RWPE2 (cell line): ENCODE measurements around the gene UVRAG.
A peak's percentile ranks its signal among the peaks of the same experiment; 100 is the strongest.

Source experiments
- ATAC-seq: fragments of 200-7000 bp; cut with Tn5 transposase; 3 replicates; pipeline ENCODE4 v1.9.1; 2021; ENCODE audit warnings: low read depth
- DNase-seq: peaks from one replicate; pipeline ENCODE4 v3.0.0-alpha.2; 2020; ENCODE audit warnings: low spot score
- H3K27ac ChIP-seq: fragments of 450-650 bp; 2 replicates; pipeline ENCODE4 v1.5.1; 2017; ENCODE audit warnings: mild to moderate bottlenecking; ENCODE audit not compliant: poor library complexity, severe bottlenecking
- H3K27me3 ChIP-seq: fragments of 250-450 bp; sonication (Bioruptor Pico); 2 replicates; pipeline ENCODE4 v1.5.1; 2021; ENCODE audit warnings: mild to moderate bottlenecking, moderate library complexity; ENCODE audit not compliant: insufficient read depth, poor library complexity, severe bottlenecking
- H3K36me3 ChIP-seq: fragments of 250-450 bp; sonication (Bioruptor Pico); 2 replicates; pipeline ENCODE4 v1.5.1; 2020; ENCODE audit warnings: low read depth, mild to moderate bottlenecking, moderate library complexity
- H3K4me1 ChIP-seq: fragments of 250-450 bp; sonication (Bioruptor Pico); 2 replicates; pipeline ENCODE4 v1.5.1; 2021; ENCODE audit warnings: mild to moderate bottlenecking, moderate library complexity; ENCODE audit not compliant: insufficient read depth, poor library complexity, severe bottlenecking
- H3K4me3 ChIP-seq: fragments of 250-450 bp; sonication (Bioruptor Pico); 2 replicates; pipeline ENCODE4 v1.5.1; 2021; ENCODE audit warnings: mild to moderate bottlenecking, moderate library complexity; ENCODE audit not compliant: severe bottlenecking
- H3K9me3 ChIP-seq: fragments of 250-450 bp; sonication (Bioruptor Pico); 2 replicates; pipeline ENCODE4 v1.5.1; 2021; ENCODE audit warnings: mild to moderate bottlenecking, moderate library complexity; ENCODE audit not compliant: severe bottlenecking
- TF ChIP-seq, protein P1 (sequence below): fragments of 450-650 bp; IDR thresholded peaks from one replicate; pipeline ENCODE4 v1.5.1; 2017; ENCODE audit warnings: mild to moderate bottlenecking, moderate library complexity; ENCODE audit not compliant: poor library complexity, severe bottlenecking

The UVRAG gene

DNA sequence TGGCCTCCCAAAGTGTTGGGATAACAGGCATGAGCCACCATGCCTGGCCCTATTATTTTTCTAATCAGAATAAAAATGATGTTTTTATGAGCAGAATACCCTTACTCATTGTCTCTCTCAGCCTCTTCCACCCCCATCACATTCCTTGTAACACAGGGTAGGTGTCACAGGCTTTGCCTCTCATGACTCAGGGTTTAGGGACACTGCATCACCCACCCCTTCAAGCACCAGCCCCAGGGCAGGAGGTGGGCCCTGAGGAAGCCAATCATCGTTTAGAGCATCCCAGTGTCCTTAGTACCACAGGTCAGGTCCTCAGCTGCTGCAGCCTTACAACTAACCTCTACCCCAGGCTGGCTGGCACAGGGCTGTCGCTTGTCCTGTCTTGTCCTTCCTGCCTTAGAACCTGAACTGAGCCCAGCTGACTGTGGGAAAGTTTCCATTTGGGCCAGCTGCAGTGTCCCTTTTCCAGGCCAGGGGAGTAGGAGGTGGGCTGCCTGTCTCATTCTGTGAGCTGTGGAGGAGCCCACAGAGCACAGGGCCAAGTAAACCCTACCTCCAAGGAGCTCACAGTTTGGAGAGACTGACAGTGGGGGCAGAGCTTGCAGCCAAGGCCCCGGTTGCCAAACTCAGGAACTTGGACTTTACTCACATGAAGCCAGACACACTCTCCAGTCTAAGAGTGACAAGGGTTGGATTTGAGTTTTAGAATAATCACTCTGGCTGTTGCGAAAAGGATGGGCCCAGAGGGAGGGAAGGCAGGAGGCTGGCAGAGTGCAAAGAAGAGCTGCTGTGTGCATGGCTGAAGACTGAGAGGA is 19.5 kb upstream of the UVRAG start:
- Histone ChIP-seq H3K9me3 (no peaks in the 10 kb centered on the region), H3K27me3 (no peaks in the 10 kb centered on the region), H3K4me1 (peaks cover 14% of the 10 kb centered on the region), H3K36me3 (no peaks in the 10 kb centered on the region), H3K27ac (no peak overlapping the region), H3K4me3 (no peak overlapping the region)
- DNase-seq (no peak), ATAC-seq (peak; percentile 40; the same call in 2 of the 3 replicates)
- TF ChIP-seq, protein P1, sequence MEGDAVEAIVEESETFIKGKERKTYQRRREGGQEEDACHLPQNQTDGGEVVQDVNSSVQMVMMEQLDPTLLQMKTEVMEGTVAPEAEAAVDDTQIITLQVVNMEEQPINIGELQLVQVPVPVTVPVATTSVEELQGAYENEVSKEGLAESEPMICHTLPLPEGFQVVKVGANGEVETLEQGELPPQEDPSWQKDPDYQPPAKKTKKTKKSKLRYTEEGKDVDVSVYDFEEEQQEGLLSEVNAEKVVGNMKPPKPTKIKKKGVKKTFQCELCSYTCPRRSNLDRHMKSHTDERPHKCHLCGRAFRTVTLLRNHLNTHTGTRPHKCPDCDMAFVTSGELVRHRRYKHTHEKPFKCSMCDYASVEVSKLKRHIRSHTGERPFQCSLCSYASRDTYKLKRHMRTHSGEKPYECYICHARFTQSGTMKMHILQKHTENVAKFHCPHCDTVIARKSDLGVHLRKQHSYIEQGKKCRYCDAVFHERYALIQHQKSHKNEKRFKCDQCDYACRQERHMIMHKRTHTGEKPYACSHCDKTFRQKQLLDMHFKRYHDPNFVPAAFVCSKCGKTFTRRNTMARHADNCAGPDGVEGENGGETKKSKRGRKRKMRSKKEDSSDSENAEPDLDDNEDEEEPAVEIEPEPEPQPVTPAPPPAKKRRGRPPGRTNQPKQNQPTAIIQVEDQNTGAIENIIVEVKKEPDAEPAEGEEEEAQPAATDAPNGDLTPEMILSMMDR = no peak

DNA sequence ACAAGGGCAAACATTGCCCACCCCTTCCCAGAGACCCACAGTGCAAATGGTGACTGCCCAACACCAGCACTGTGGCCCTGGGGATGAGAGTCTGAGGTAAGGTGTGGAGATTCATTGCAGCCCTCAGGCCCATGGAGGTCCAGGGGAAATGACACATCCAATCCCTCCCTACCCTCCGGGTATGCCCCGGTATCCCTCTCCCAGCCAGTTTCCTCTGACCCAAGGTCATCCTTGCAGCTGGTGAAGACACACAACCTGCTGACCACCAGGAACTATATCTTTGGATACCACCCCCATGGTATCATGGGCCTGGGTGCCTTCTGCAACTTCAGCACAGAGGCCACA is 18.9 kb upstream of the UVRAG start:
- ATAC-seq = peak; percentile 20; the same call in 1 of the 3 replicates
- no peak overlapping the region for H3K27ac ChIP-seq
- H3K27me3 ChIP-seq = no peaks in the 10 kb centered on the region
- no peak for DNase-seq
- H3K4me3 ChIP-seq = no peak overlapping the region
- no peaks in the 10 kb centered on the region for H3K36me3 ChIP-seq
- no peaks in the 10 kb centered on the region for H3K9me3 ChIP-seq
- TF ChIP-seq, protein P1 = no peak
- H3K4me1 ChIP-seq = peaks cover 14% of the 10 kb centered on the region

- H3K4me3 ChIP-seq = no peak overlapping the region
- ATAC-seq = no peak
These were observed 17.9 kb upstream of the UVRAG start for GRCh38 chr11:75797116-75797515.

GRCh38 chr11:75797792-75798191 is 17.2 kb upstream of the UVRAG start:
- DNase-seq = no peak
- Histone ChIP-seq H3K4me1 (peaks cover 14% of the 10 kb centered on the region), H3K9me3 (no peaks in the 10 kb centered on the region), H3K4me3 (no peak overlapping the region), H3K36me3 (no peaks in the 10 kb centered on the region), H3K27ac (no peak overlapping the region), H3K27me3 (no peaks in the 10 kb centered on the region)
- peak; percentile 66 for ATAC-seq
- TF ChIP-seq, protein P1 = no peak

More at GRCh38 chr11:75797116-75797515, 17.9 kb upstream of the UVRAG start:
- Histone ChIP-seq H3K9me3 (no peaks in the 10 kb centered on the region), H3K4me1 (peaks cover 14% of the 10 kb centered on the region), H3K27ac (no peak overlapping the region), H3K27me3 (no peaks in the 10 kb centered on the region), H3K36me3 (no peaks in the 10 kb centered on the region)
- DNase-seq = no peak
- TF ChIP-seq, protein P1 = no peak

DNA sequence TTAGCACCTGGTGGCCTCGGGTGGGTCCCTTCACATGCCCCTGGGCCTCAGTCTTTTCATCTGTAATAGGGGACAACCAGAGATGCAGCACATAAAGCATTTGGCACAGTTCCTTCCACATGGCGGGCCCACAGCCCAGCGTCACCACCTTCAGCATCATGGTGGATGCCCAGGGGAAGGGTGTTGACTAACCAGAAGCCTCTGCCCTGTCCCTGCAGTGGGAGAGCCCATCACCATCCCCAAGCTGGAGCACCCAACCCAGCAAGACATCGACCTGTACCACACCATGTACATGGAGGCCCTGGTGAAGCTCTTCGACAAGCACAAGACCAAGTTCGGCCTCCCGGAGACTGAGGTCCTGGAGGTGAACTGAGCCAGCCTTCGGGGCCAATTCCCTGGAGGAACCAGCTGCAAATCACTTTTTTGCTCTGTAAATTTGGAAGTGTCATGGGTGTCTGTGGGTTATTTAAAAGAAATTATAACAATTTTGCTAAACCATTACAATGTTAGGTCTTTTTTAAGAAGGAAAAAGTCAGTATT is 14.8 kb upstream of the UVRAG start:
- ATAC-seq (no peak), DNase-seq (no peak)
- Histone ChIP-seq H3K27me3 (no peaks in the 10 kb centered on the region), H3K4me1 (peaks cover 11% of the 10 kb centered on the region), H3K36me3 (no peaks in the 10 kb centered on the region), H3K4me3 (no peak overlapping the region), H3K27ac (no peak overlapping the region), H3K9me3 (no peaks in the 10 kb centered on the region)
- TF ChIP-seq, protein P1 = no peak
